NOMO-1 treated with DMSO at 0.1 percent for 48 hours (cell line): ENCODE results near the gene FABP1.

Experiments
- DNase-seq: peaks from one replicate; lab custom pipeline; 2025; ENCODE audit not compliant: unreplicated experiment; lab: John Stamatoyannopoulos, UW

Gene FABP1

GRCh38 chr2:88085099-88085498 lies 42.8 kb downstream of the FABP1 start:
- DNase-seq: no peak

GRCh38 chr2:88082781-88083180 lies 45.1 kb downstream of the FABP1 start:
- DNase-seq: no peak

GRCh38 chr2:88081924-88082608 lies 45.8 kb downstream of the FABP1 start:
- DNase-seq: no peak

GRCh38 chr2:88080545-88080944 lies 47.3 kb downstream of the FABP1 start:
- no peak for DNase-seq

GRCh38 chr2:88078643-88079172 lies 49.2 kb downstream of the FABP1 start:
- DNase-seq: no peak

- DNase-seq: no peak
Observed at GRCh38 chr2:88077080-88077479, 50.8 kb downstream of the FABP1 start.

GRCh38 chr2:88074854-88075292 lies 53.0 kb downstream of the FABP1 start:
- peak; percentile 80 for DNase-seq

GRCh38 chr2:88074150-88074549 lies 53.7 kb downstream of the FABP1 start:
- no peak for DNase-seq
